ENCODE results near the gene DRC1. TPM values are rescaled to one million over a fixed set of nuclear protein-coding genes. Genes with fewer than 3 reads are reported as not detected.

Gene DRC1
- total RNA-seq, 4 donors from 2014 or later = not detected

GRCh38 chr2:26457695-26458364 lies 56.1 kb downstream of the DRC1 start:
- ATAC-seq (ENCODE audit: low FRiP score) (no peak), DNase-seq (ENCODE audit: low spot score) (no peak)
- TF ChIP-seq CTCF (IDR thresholded peaks at IDR 0.05) = no peak

- no peak for ATAC-seq (ENCODE audit: low FRiP score)
- no peak for DNase-seq (ENCODE audit: low spot score)
- TF ChIP-seq CTCF (IDR thresholded peaks at IDR 0.05) = no peak
Measured at GRCh38 chr2:26458365-26459042, 56.8 kb downstream of the DRC1 start.

- DNase-seq (ENCODE audit: low spot score) = no peak
- TF ChIP-seq CTCF (IDR thresholded peaks at IDR 0.05) = no peak
- ATAC-seq (ENCODE audit: low FRiP score) = no peak
Measured at GRCh38 chr2:26459991-26460612, 58.4 kb downstream of the DRC1 start.

- DNase-seq (ENCODE audit: low spot score) (no peak), ATAC-seq (ENCODE audit: low FRiP score) (no peak)
- no peak for TF ChIP-seq CTCF (IDR thresholded peaks at IDR 0.05)
Measured at GRCh38 chr2:26460613-26461031, 58.9 kb downstream of the DRC1 start.

- no peak for DNase-seq (ENCODE audit: low spot score)
- no peak for TF ChIP-seq CTCF (IDR thresholded peaks at IDR 0.05)
- ATAC-seq (ENCODE audit: low FRiP score) = no peak
Measured at GRCh38 chr2:26461601-26462023, 59.9 kb downstream of the DRC1 start.

GRCh38 chr2:26462100-26462499 lies 60.4 kb downstream of the DRC1 start:
- DNase-seq (ENCODE audit: low spot score) = no peak
- no peak for TF ChIP-seq CTCF (IDR thresholded peaks at IDR 0.05)
- no peak for ATAC-seq (ENCODE audit: low FRiP score)
